HG03159 (cell line): ENCODE data around the gene SLC4A7.

Experiments used
- ATAC-seq: cut with Tn5 transposase; IDR thresholded peaks from one replicate; pipeline ENCODE4 v1.9.1; 2021; ENCODE audit warnings: mild to moderate bottlenecking, moderate library complexity; ENCODE audit not compliant: unreplicated experiment

Gene SLC4A7

GRCh38 chr3:27326629-27327545 lies 157.3 kb downstream of the SLC4A7 start:
- no peak for ATAC-seq

- ATAC-seq: no peak
These were observed 158.0 kb downstream of the SLC4A7 start for GRCh38 chr3:27326202-27326601.

GRCh38 chr3:27325419-27325818 lies 158.8 kb downstream of the SLC4A7 start:
- no peak for ATAC-seq

GRCh38 chr3:27324686-27325085 lies 159.5 kb downstream of the SLC4A7 start:
- no peak for ATAC-seq

- ATAC-seq: no peak
These were observed 161.1 kb downstream of the SLC4A7 start for GRCh38 chr3:27323087-27323570.
